NK-92 (cell line): Measurements from ENCODE around the gene GAS2L2.

Source experiments
- DNase-seq: peaks from one replicate; lab custom pipeline; 2025; ENCODE audit not compliant: unreplicated experiment; lab: John Stamatoyannopoulos, UW

Gene GAS2L2

DNA sequence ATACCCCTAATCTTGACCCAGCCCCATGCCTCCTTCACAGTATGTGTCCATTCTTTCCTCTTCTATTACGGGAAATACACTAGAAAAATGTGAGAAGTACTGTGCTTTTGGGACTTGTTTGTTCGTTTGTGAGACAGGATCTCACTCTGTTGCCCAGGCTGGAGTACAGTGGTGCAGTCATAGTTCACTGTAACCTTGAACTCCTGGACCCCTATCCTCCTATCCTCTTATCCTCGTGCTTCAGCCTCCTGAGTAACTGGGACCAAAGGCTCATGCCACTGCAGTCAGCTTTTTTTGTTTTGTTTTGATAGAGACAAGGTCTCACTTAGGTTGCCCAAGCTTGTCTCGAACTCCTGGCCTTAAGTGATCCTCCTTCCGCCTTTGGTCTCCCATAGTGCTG is 51.5 kb downstream of the GAS2L2 start:
- DNase-seq, result no peak

GRCh38 chr17:35700150-35700549 is 52.9 kb downstream of the GAS2L2 start:
- DNase-seq, result no peak

DNA sequence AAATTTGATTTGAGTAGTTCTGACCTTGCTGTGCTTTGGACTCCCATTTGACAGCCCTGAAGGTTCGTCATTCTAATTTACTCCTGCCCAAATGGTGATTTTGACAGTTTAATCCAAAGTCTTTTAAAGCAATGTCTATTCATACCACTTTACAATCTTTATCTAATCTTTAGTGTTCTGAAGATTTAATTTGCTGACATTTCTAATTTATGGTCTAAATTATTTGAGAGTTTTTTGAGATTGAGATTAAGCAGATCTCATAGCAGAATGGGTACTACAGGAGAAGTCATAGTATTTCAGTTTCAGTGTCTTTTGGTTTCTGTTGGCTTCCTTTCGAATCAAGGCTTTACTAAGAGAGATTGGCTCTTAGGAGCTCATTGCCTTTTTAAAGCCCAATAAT is 54.2 kb downstream of the GAS2L2 start:
- no peak for DNase-seq

- no peak for DNase-seq
Measured at GRCh38 chr17:35695613-35696012, 57.4 kb downstream of the GAS2L2 start.

GRCh38 chr17:35694906-35695305 is 58.1 kb downstream of the GAS2L2 start:
- DNase-seq, result no peak
